Activated CD4-positive, CD25-positive, alpha-beta regulatory T cell treated with anti-CD3 and anti-CD28 coated beads, Interleukin-2, amount 50 U/mL, for 16 hours (primary cell): ENCODE measurements around the gene EZH1.

Source experiments
- DNase-seq: peaks from one replicate; pipeline ENCODE4 v3.0.0-alpha.2; 2020; ENCODE audit warnings: low read depth, low spot score

Gene EZH1

GRCh38 chr17:42682722-42683403, 62.0 kb downstream of the EZH1 start:
- DNase-seq, result no peak

GRCh38 chr17:42681976-42682721, 62.7 kb downstream of the EZH1 start, which contains the start of gene CNTNAP1:
Gene CNTNAP1 (plus strand): TSS chr17:42682531. CDS start chr17:42682830, 299 bp downstream.
- DNase-seq, result no peak

GRCh38 chr17:42680331-42680808, 64.5 kb downstream of the EZH1 start:
- no peak for DNase-seq

GRCh38 chr17:42679492-42680330, 65.1 kb downstream of the EZH1 start:
- DNase-seq, result no peak

- no peak for DNase-seq
Measured at GRCh38 chr17:42678951-42679491, 65.8 kb downstream of the EZH1 start.

- peak; percentile 54 for DNase-seq
Measured at GRCh38 chr17:42677921-42678781, 66.7 kb downstream of the EZH1 start.

- DNase-seq, result peak; percentile 98
Measured at GRCh38 chr17:42677012-42677857, 67.6 kb downstream of the EZH1 start.

- no peak for DNase-seq
Measured at GRCh38 chr17:42676424-42677011, 68.3 kb downstream of the EZH1 start, which contains the start of gene PLEKHH3. Gene PLEKHH3 (minus strand): TSS chr17:42676994. CDS start chr17:42676563, 431 bp downstream.

GRCh38 chr17:42675965-42676423, 68.8 kb downstream of the EZH1 start:
- DNase-seq, result no peak

GRCh38 chr17:42675348-42675964, 69.4 kb downstream of the EZH1 start:
- DNase-seq, result no peak

GRCh38 chr17:42674755-42675347, 70.0 kb downstream of the EZH1 start:
- no peak for DNase-seq

GRCh38 chr17:42673885-42674754, 70.7 kb downstream of the EZH1 start:
- no peak for DNase-seq

GRCh38 chr17:42673266-42673884, 71.5 kb downstream of the EZH1 start:
- DNase-seq, result no peak

GRCh38 chr17:42672038-42672437, 72.8 kb downstream of the EZH1 start:
- no peak for DNase-seq

- no peak for DNase-seq
Measured at GRCh38 chr17:42670789-42671657, 73.8 kb downstream of the EZH1 start.
